Sigmoid colon (tissue), 4 donors: Measurements from ENCODE around the gene CBLIF.
"Not testable (repeated sequence)": the region's sequence is repeated elsewhere in the genome, so short reads cannot be mapped to it uniquely, and the experiment has no call there.

Experiments
- CTCF ChIP-seq, 4 experiments: fragments of 450-650 bp in 3 of 4; fragments of 200-600 bp in 1 of 4; IDR thresholded peaks; one replicate each; pipeline ENCODE4 v1.5.1; 2016 to 2019; ENCODE audit warnings: antibody characterized with exemption in 4 of 4, mild to moderate bottlenecking in 3 of 4, moderate library complexity in 2 of 4
- EP300 ChIP-seq, 4 donors: sonication (generic); formaldehyde crosslinking; IDR thresholded peaks; one replicate each; pipeline ENCODE4 v1.6.1; 2017; ENCODE audit warnings: antibody characterized with exemption in 4 of 4
- POLR2A ChIP-seq, 2 donors: fragments of 450-650 bp; IDR thresholded peaks; one replicate each; pipeline ENCODE4 v1.6.1; 2016; ENCODE audit warnings: antibody characterized with exemption in 2 of 2, mild to moderate bottlenecking in 2 of 2, moderate library complexity in 2 of 2
- POLR2AphosphoS5 ChIP-seq, 4 donors: sonication (generic); formaldehyde crosslinking; IDR thresholded peaks; one replicate each; pipeline ENCODE4 v1.6.1; 2017; ENCODE audit warnings: antibody characterized with exemption in 4 of 4

- not testable (repeated sequence) for TF ChIP-seq CTCF, EP300, POLR2A, POLR2AphosphoS5 (IDR thresholded peaks at IDR 0.05)
These were observed 60.9 kb downstream of the CBLIF start for GRCh38 chr11:59784441-59784840.
